H9 (cell line): ENCODE results near the gene TEX52. TPM values are rescaled to one million over a fixed set of nuclear protein-coding genes. Genes with fewer than 3 reads are reported as not detected.

ENCODE experiments used
- DNase-seq: peaks from one replicate; pipeline ENCODE4 v3.0.0-alpha.2; 2017
- H2AFZ ChIP-seq: one replicate; pipeline ENCODE4 v1.6.1; 2013; ENCODE audit warnings: mild to moderate bottlenecking, low read length, control low read depth, moderate library complexity
- H2AK5ac ChIP-seq: 2 replicates; pipeline ENCODE4 v1.6.1; 2013; ENCODE audit warnings: low read length, control low read depth, mixed read lengths; ENCODE audit not compliant: insufficient read length
- H2BK120ac ChIP-seq: one replicate; pipeline ENCODE4 v1.6.1; 2013; ENCODE audit warnings: low read depth, mild to moderate bottlenecking, low read length, control low read depth, inconsistent platforms; ENCODE audit not compliant: poor library complexity, severe bottlenecking
- H2BK12ac ChIP-seq: 2 replicates; pipeline ENCODE4 v1.6.1; 2013; ENCODE audit warnings: low read length, control low read depth, mixed read lengths, low read depth; ENCODE audit not compliant: insufficient read length
- H2BK15ac ChIP-seq: 2 replicates; pipeline ENCODE4 v1.6.1; 2013; ENCODE audit warnings: low read depth, low read length, control low read depth
- H2BK20ac ChIP-seq: one replicate; pipeline ENCODE4 v1.6.1; 2013; ENCODE audit warnings: low read depth, mild to moderate bottlenecking, low read length, control low read depth, inconsistent platforms; ENCODE audit not compliant: poor library complexity, severe bottlenecking
- H2BK5ac ChIP-seq: 2 replicates; pipeline ENCODE4 v1.6.1; 2013; ENCODE audit warnings: low read length, control low read depth, mixed read lengths; ENCODE audit not compliant: insufficient read length
- H3K14ac ChIP-seq: 2 replicates; pipeline ENCODE4 v1.6.1; 2013; ENCODE audit warnings: low read length, control low read depth; ENCODE audit not compliant: insufficient read depth
- H3K18ac ChIP-seq: 2 replicates; pipeline ENCODE4 v1.6.1; 2013; ENCODE audit warnings: low read depth, mild to moderate bottlenecking, mixed read lengths, low read length, control low read depth; ENCODE audit not compliant: insufficient read length
- H3K23ac ChIP-seq: 2 replicates; pipeline ENCODE4 v1.6.1; 2013; ENCODE audit warnings: low read length, control low read depth, mixed read lengths, low read depth; ENCODE audit not compliant: insufficient read length
- H3K23me2 ChIP-seq: 2 replicates; pipeline ENCODE4 v1.6.1; 2013; ENCODE audit warnings: low read depth, mild to moderate bottlenecking, mixed read lengths, low read length, control low read depth; ENCODE audit not compliant: insufficient read length, poor library complexity, severe bottlenecking
- H3K27ac ChIP-seq: 2 replicates; pipeline ENCODE4 v1.5.1; 2013; ENCODE audit warnings: low read length, control low read depth, mixed read lengths, low read depth; ENCODE audit not compliant: insufficient read length
- H3K27me3 ChIP-seq: 2 replicates; pipeline ENCODE4 v1.6.1; 2013; ENCODE audit warnings: low read length, control low read depth, inconsistent platforms; ENCODE audit not compliant: insufficient read depth
- H3K4ac ChIP-seq: 2 replicates; pipeline ENCODE4 v1.6.1; 2013; ENCODE audit warnings: low read depth, mild to moderate bottlenecking, control low read depth, inconsistent platforms, low read length, moderate library complexity
- H3K4me1 ChIP-seq: 2 replicates; pipeline ENCODE4 v1.6.1; 2013; ENCODE audit warnings: low read length, control low read depth, inconsistent platforms; ENCODE audit not compliant: insufficient read depth
- H3K4me2 ChIP-seq: 2 replicates; pipeline ENCODE4 v1.6.1; 2013; ENCODE audit warnings: low read length, control low read depth, mixed read lengths; ENCODE audit not compliant: insufficient read length, insufficient read depth
- H3K56ac ChIP-seq: 2 replicates; pipeline ENCODE4 v1.6.1; 2013; ENCODE audit warnings: low read depth, mild to moderate bottlenecking, mixed read lengths, low read length, control low read depth; ENCODE audit not compliant: insufficient read length
- H3K79me1 ChIP-seq: 2 replicates; pipeline ENCODE4 v1.6.1; 2013; ENCODE audit warnings: low read depth, mild to moderate bottlenecking, moderate library complexity, low read length, control low read depth, inconsistent platforms; ENCODE audit not compliant: insufficient read depth, poor library complexity, severe bottlenecking
- H3K79me2 ChIP-seq: 2 replicates; pipeline ENCODE4 v1.6.1; 2013; ENCODE audit warnings: low read length, control low read depth, inconsistent platforms; ENCODE audit not compliant: insufficient read depth
- H3K9ac ChIP-seq: 2 replicates; pipeline ENCODE4 v1.6.1; 2013; ENCODE audit warnings: low read length, control low read depth, mixed read lengths; ENCODE audit not compliant: insufficient read length; ENCODE audit errors: extremely low read depth
- H3K9me3 ChIP-seq: one replicate; pipeline ENCODE4 v1.6.1; 2013; ENCODE audit warnings: low read depth, low read length, inconsistent platforms; ENCODE audit not compliant: control insufficient read depth
- H3T11ph ChIP-seq: one replicate; pipeline ENCODE4 v1.6.1; 2013; ENCODE audit warnings: mild to moderate bottlenecking, low read length, control low read depth, inconsistent platforms
- H4K20me1 ChIP-seq: one replicate; pipeline ENCODE4 v1.6.1; 2013; ENCODE audit not compliant: control insufficient read depth, insufficient read length, insufficient read depth
- H4K5ac ChIP-seq: 2 replicates; pipeline ENCODE4 v1.6.1; 2013; ENCODE audit warnings: low read depth, mild to moderate bottlenecking, mixed read lengths, low read length, control low read depth; ENCODE audit not compliant: insufficient read length
- H4K8ac ChIP-seq: replicated peaks from 2 replicates; pipeline ENCODE4 v1.6.1; 2013; ENCODE audit warnings: low read length, control low read depth, mixed read lengths, low read depth; ENCODE audit not compliant: insufficient read length
- H4K91ac ChIP-seq: 2 replicates; pipeline ENCODE4 v1.6.1; 2013; ENCODE audit warnings: low read depth, mild to moderate bottlenecking, moderate library complexity, mixed read lengths, low read length, control low read depth; ENCODE audit not compliant: insufficient read length
- H3K27ac Mint-ChIP-seq, 3 experiments: 2 replicates in 2 of 3; 3 replicates in 1 of 3; pipeline ENCODE4 v1.8.0; 2020 to 2021; ENCODE audit warnings: mixed read lengths in 3 of 3, mild to moderate bottlenecking in 1 of 3, moderate library complexity in 1 of 3
- H3K27me3 Mint-ChIP-seq: 2 replicates; pipeline ENCODE4 v1.8.0; 2021; ENCODE audit warnings: low read depth, mild to moderate bottlenecking, moderate library complexity, mixed read lengths
- H3K36me3 Mint-ChIP-seq, 3 experiments: 2 replicates in 2 of 3; 3 replicates in 1 of 3; pipeline ENCODE4 v1.8.0; 2020 to 2021; ENCODE audit warnings: low read depth in 3 of 3, mixed read lengths in 3 of 3; ENCODE audit not compliant: insufficient read depth in 1 of 3
- H3K4me1 Mint-ChIP-seq, 2 experiments: 2 replicates each; pipeline ENCODE4 v1.8.0; 2020; ENCODE audit warnings: mixed read lengths in 2 of 2
- H3K4me3 Mint-ChIP-seq, 2 experiments: 2 replicates in 1 of 2; 3 replicates in 1 of 2; pipeline ENCODE4 v1.8.0; 2020 to 2021; ENCODE audit warnings: mild to moderate bottlenecking in 2 of 2, mixed read lengths in 2 of 2, moderate library complexity in 1 of 2
- H3K9me3 Mint-ChIP-seq, 2 experiments: 2 replicates in 1 of 2; 3 replicates in 1 of 2; pipeline ENCODE4 v1.8.0; 2020; ENCODE audit warnings: mild to moderate bottlenecking in 2 of 2, mixed read lengths in 2 of 2, moderate library complexity in 1 of 2
- CTCF ChIP-seq: fragments of 200-600 bp; sonication (generic); conservative IDR thresholded peaks from 3 replicates; pipeline ENCODE4 v1.8.0; 2021; ENCODE audit warnings: antibody characterized with exemption, mild to moderate bottlenecking
- WGBS: extraction: QIAGEN DNeasy Blood & Tissue Kit; methylation state at CpG from one replicate; pipeline ENCODE4 v1.1.7; 2013; ENCODE audit warnings: missing lambda C conversion rate, low lambda C conversion rate, mixed read lengths; ENCODE audit not compliant: insufficient read length; ENCODE audit errors: extremely low coverage; 5-methylcytosine and 5-hydroxymethylcytosine counted together
- total RNA-seq: library from RNA; stranded (reverse); gene quantifications from 2 replicates; pipeline ENCODE4 v1.2.1, GENCODE V29; 2021

TEX52 gene
- total RNA-seq, 1 experiment from 2014 or later: 0.20 TPM

GRCh38 chr12:2853626-2854025, 3.2 kb downstream of the TEX52 start:
- H3K9ac ChIP-seq: no peak overlapping the region
- H3K4me1 ChIP-seq: no peaks in the 10 kb centered on the region
- no peak overlapping the region; a peak in 1 of 7 replicates for H3K27ac Mint-ChIP-seq
- no peak overlapping the region for H2AFZ ChIP-seq
- H3K56ac ChIP-seq: no peak overlapping the region
- no peak overlapping the region for H2BK120ac ChIP-seq
- no peak overlapping the region for H2AK5ac ChIP-seq
- H3K4me2 ChIP-seq: no peak overlapping the region
- H3K79me2 ChIP-seq: no peaks in the 10 kb centered on the region
- no peak overlapping the region for H3T11ph ChIP-seq
- no peak overlapping the region for H3K23ac ChIP-seq
- H3K4ac ChIP-seq: no peak overlapping the region
- no peak overlapping the region for H4K5ac ChIP-seq
- no peak overlapping the region for H4K91ac ChIP-seq
- H3K18ac ChIP-seq: no peak overlapping the region
- H3K27me3 Mint-ChIP-seq: peaks cover 4% of the 10 kb centered on the region
- H2BK20ac ChIP-seq: no peak overlapping the region
- no peak overlapping the region for H3K14ac ChIP-seq
- H2BK15ac ChIP-seq: no peak overlapping the region
- H2BK5ac ChIP-seq: no peak overlapping the region
- H3K4me1 Mint-ChIP-seq: peaks cover 12 to 41% of the 10 kb centered on the region in 2 experiments
- H3K23me2 ChIP-seq: no peaks in the 10 kb centered on the region
- H3K27me3 ChIP-seq: no peaks in the 10 kb centered on the region
- no peak overlapping the region for H3K27ac ChIP-seq
- peak; percentile 96 for DNase-seq
- no peaks in the 10 kb centered on the region for H3K9me3 Mint-ChIP-seq
- peak; percentile 96 for TF ChIP-seq CTCF
- peaks cover 4 to 5% (median 4%) of the 10 kb centered on the region in 3 experiments for H3K36me3 Mint-ChIP-seq
- no peaks in the 10 kb centered on the region for H3K9me3 ChIP-seq
- no peak overlapping the region for H3K4me3 Mint-ChIP-seq
- H2BK12ac ChIP-seq: no peak overlapping the region
- no peak overlapping the region for H4K8ac ChIP-seq
- H4K20me1 ChIP-seq: no peaks in the 10 kb centered on the region
- WGBS: no CpG with 5 or more reads among the region's 11 CpGs
- no peaks in the 10 kb centered on the region for H3K79me1 ChIP-seq
